GM23338 (cell line): Measurements from ENCODE around the gene UGT1A10. TPM values are rescaled to one million over a fixed set of nuclear protein-coding genes. Genes with fewer than 3 reads are reported as not detected.

Source experiments
- ATAC-seq: fragments of 200-7000 bp; cut with Tn5 transposase; 3 replicates; pipeline ENCODE4 v1.9.1; 2020
- DNase-seq: peaks from one replicate; pipeline ENCODE4 v3.0.0-alpha.2; 2015; ENCODE audit warnings: low spot score
- H2AFZ ChIP-seq: fragments of 200-600 bp; sonication (generic); 2 replicates; pipeline ENCODE4 v1.8.0; 2016; ENCODE audit warnings: antibody characterized with exemption, mild to moderate bottlenecking, moderate library complexity
- H3F3A ChIP-seq: fragments of 200-600 bp; sonication (generic); replicated peaks from 2 replicates; pipeline ENCODE4 v1.8.0; 2017; ENCODE audit warnings: antibody characterized with exemption, mixed run types, low read depth
- H3K27ac ChIP-seq: fragments of 200-600 bp; sonication (generic); 2 replicates; pipeline ENCODE4 v1.6.1; 2016; ENCODE audit warnings: low read depth
- H3K27me3 ChIP-seq: fragments of 200-600 bp; sonication (generic); 2 replicates; pipeline ENCODE4 v1.8.0; 2016; ENCODE audit warnings: mild to moderate bottlenecking, mixed run types, moderate library complexity; ENCODE audit not compliant: insufficient read depth
- H3K36me3 ChIP-seq: fragments of 200-600 bp; sonication (generic); 2 replicates; pipeline ENCODE4 v1.8.0; 2016; ENCODE audit warnings: mild to moderate bottlenecking; ENCODE audit not compliant: insufficient read depth
- H3K4me1 ChIP-seq: fragments of 200-600 bp; sonication (generic); 2 replicates; pipeline ENCODE4 v1.8.0; 2016; ENCODE audit warnings: mild to moderate bottlenecking, moderate library complexity; ENCODE audit not compliant: insufficient read depth
- H3K4me2 ChIP-seq: fragments of 200-600 bp; sonication (generic); 2 replicates; pipeline ENCODE4 v1.7.1; 2017; ENCODE audit warnings: mixed run types
- H3K4me3 ChIP-seq: fragments of 200-600 bp; sonication (generic); 2 replicates; pipeline ENCODE4 v1.6.1; 2016; ENCODE audit warnings: mixed run types
- H3K79me2 ChIP-seq: fragments of 200-600 bp; sonication (generic); replicated peaks from 2 replicates; pipeline ENCODE4 v1.8.0; 2017; ENCODE audit warnings: mild to moderate bottlenecking; ENCODE audit not compliant: insufficient read depth
- H3K9me2 ChIP-seq: fragments of 200-600 bp; sonication (generic); 2 replicates; pipeline ENCODE4 v1.8.0; 2017; ENCODE audit not compliant: insufficient read depth
- H4K20me1 ChIP-seq: fragments of 200-600 bp; sonication (generic); replicated peaks from 2 replicates; pipeline ENCODE4 v1.8.0; 2017; ENCODE audit warnings: mild to moderate bottlenecking; ENCODE audit not compliant: insufficient read depth
- H3K27ac Mint-ChIP-seq: 2 replicates; pipeline ENCODE4 v1.8.0; 2020; ENCODE audit warnings: inconsistent platforms, mild to moderate bottlenecking, moderate library complexity, mixed read lengths
- H3K27me3 Mint-ChIP-seq: 3 replicates; pipeline ENCODE4 v1.8.0; 2022; ENCODE audit warnings: low read depth, mild to moderate bottlenecking, moderate library complexity, mixed read lengths, inconsistent platforms; ENCODE audit not compliant: insufficient read depth, poor library complexity
- H3K36me3 Mint-ChIP-seq: 3 replicates; pipeline ENCODE4 v1.8.0; 2021; ENCODE audit warnings: low read depth, mild to moderate bottlenecking, inconsistent platforms, moderate library complexity, mixed read lengths
- H3K4me1 Mint-ChIP-seq: 3 replicates; pipeline ENCODE4 v1.8.0; 2020; ENCODE audit warnings: mild to moderate bottlenecking, inconsistent platforms, mixed read lengths
- H3K4me3 Mint-ChIP-seq: 3 replicates; pipeline ENCODE4 v1.8.0; 2021; ENCODE audit warnings: moderate library complexity, mild to moderate bottlenecking, inconsistent platforms, mixed read lengths
- H3K9me3 Mint-ChIP-seq: 3 replicates; pipeline ENCODE4 v1.8.0; 2020; ENCODE audit warnings: moderate library complexity, mild to moderate bottlenecking, inconsistent platforms, mixed read lengths
- CREB1 ChIP-seq: fragments of 250-450 bp; sonication (Bioruptor Pico); IDR thresholded peaks from 2 replicates; pipeline ENCODE4 v1.5.0; 2020; ENCODE audit warnings: low read depth, mild to moderate bottlenecking, moderate library complexity
- CTCF ChIP-seq, 2 experiments: fragments of 200-600 bp in 1 of 2; sonication (generic) in 1 of 2; conservative IDR thresholded peaks; 2 replicates each; pipeline versions ENCODE4 v1.5.1 to v1.6.1; 2016 to 2017; ENCODE audit warnings: antibody characterized with exemption in 2 of 2, low read depth in 2 of 2, mild to moderate bottlenecking in 2 of 2, moderate library complexity in 1 of 2
- ETS1 ChIP-seq: IDR thresholded peaks from 2 replicates; pipeline ENCODE4 v1.6.1; 2016; ENCODE audit warnings: antibody characterized with exemption
- EZH2 ChIP-seq: fragments of 200-600 bp; sonication (generic); IDR thresholded peaks from one replicate; pipeline ENCODE4 v1.8.0; 2017; ENCODE audit warnings: antibody characterized with exemption, mild to moderate bottlenecking, low read depth; ENCODE audit not compliant: unreplicated experiment
- POLR2AphosphoS5 ChIP-seq: IDR thresholded peaks from 2 replicates; pipeline ENCODE4 v1.6.1; 2016; ENCODE audit warnings: antibody characterized with exemption, low read depth
- REST ChIP-seq: IDR thresholded peaks from one replicate; pipeline ENCODE4 v1.6.1; 2018; ENCODE audit warnings: antibody characterized with exemption; ENCODE audit not compliant: unreplicated experiment
- STAT1 ChIP-seq: IDR thresholded peaks from one replicate; pipeline ENCODE4 v1.6.1; 2016; ENCODE audit warnings: antibody characterized with exemption; ENCODE audit not compliant: unreplicated experiment
- ZNF114 ChIP-seq: fragments of 250-450 bp; sonication (Bioruptor Pico); IDR thresholded peaks from 2 replicates; pipeline ENCODE4 v1.5.0; 2020; ENCODE audit warnings: mild to moderate bottlenecking, moderate library complexity
- ZNF331 ChIP-seq: fragments of 250-450 bp; sonication (Bioruptor Pico); IDR thresholded peaks from 2 replicates; pipeline ENCODE4 v1.5.0; 2020; ENCODE audit warnings: low read depth, mild to moderate bottlenecking, moderate library complexity
- polyA plus RNA-seq: library from polyadenylated mRNA; unstranded; fragments of >200 nt; fragmentation: Nextera tagmentation; extraction: Ambion mirVana; gene quantifications from 2 replicates; pipeline ENCODE4 v1.2.1, GENCODE V29; 2016
- total RNA-seq: library from RNA; depleted of rRNA; stranded (reverse); fragments of >200 nt; shearing (Covaris generic); gene quantifications from 2 replicates; pipeline ENCODE4 v1.2.3, GENCODE V29; 2014
- TF ChIP-seq, protein P1 (sequence below): fragments of 250-450 bp; sonication (Bioruptor Pico); IDR thresholded peaks from 2 replicates; pipeline ENCODE4 v1.5.0; 2020; ENCODE audit warnings: mild to moderate bottlenecking, moderate library complexity

The UGT1A10 gene
- total and polyA plus RNA-seq, 2 experiments from 2014 or later, result not detected

DNA sequence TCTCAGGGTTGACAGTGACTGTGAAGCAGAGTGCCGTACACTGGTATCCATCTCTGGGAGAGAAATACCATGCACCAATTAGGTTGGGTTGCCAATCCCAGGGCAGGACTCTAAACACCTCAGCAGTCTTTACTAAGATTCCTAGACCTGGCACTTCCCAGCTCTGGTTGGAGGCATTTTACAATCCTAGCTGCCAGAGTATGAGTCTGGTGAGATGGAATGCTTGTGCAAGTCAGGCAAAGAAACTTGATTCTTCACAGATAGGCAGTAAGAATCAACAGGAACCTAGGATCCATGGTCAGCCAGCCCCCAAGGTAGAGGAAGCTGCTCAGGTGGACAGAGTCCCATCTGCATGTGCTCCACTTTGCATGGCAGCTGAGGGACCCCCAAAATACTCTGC, 70.5 kb downstream of the UGT1A10 start:
- Histone ChIP-seq H3K36me3 (no peaks in the 10 kb centered on the region), H3K4me1 (no peaks in the 10 kb centered on the region), H3K9me2 (peaks cover 5% of the 10 kb centered on the region; the same call in 1 of the 2 replicates), H3K79me2 (no peaks in the 10 kb centered on the region), H2AFZ (no peak overlapping the region), H3K4me2 (no peak overlapping the region), H3K27me3 (no peaks in the 10 kb centered on the region), H3K4me3 (no peak overlapping the region), H4K20me1 (no peaks in the 10 kb centered on the region), H3F3A (no peaks in the 10 kb centered on the region), H3K27ac (no peak overlapping the region)
- Mint-ChIP-seq H3K9me3 (no peaks in the 10 kb centered on the region; the same call in 2 of the 3 replicates), H3K27me3 (peaks cover 6% of the 10 kb centered on the region), H3K27ac (no peak overlapping the region), H3K36me3 (no peaks in the 10 kb centered on the region), H3K4me1 (peaks cover 4% of the 10 kb centered on the region; the same call in 1 of the 3 replicates), H3K4me3 (no peak overlapping the region)
- TF ChIP-seq CREB1 (CRISPR knock-in tag), result no peak
- TF ChIP-seq ZNF114 (CRISPR knock-in tag), result no peak
- TF ChIP-seq, protein P1, sequence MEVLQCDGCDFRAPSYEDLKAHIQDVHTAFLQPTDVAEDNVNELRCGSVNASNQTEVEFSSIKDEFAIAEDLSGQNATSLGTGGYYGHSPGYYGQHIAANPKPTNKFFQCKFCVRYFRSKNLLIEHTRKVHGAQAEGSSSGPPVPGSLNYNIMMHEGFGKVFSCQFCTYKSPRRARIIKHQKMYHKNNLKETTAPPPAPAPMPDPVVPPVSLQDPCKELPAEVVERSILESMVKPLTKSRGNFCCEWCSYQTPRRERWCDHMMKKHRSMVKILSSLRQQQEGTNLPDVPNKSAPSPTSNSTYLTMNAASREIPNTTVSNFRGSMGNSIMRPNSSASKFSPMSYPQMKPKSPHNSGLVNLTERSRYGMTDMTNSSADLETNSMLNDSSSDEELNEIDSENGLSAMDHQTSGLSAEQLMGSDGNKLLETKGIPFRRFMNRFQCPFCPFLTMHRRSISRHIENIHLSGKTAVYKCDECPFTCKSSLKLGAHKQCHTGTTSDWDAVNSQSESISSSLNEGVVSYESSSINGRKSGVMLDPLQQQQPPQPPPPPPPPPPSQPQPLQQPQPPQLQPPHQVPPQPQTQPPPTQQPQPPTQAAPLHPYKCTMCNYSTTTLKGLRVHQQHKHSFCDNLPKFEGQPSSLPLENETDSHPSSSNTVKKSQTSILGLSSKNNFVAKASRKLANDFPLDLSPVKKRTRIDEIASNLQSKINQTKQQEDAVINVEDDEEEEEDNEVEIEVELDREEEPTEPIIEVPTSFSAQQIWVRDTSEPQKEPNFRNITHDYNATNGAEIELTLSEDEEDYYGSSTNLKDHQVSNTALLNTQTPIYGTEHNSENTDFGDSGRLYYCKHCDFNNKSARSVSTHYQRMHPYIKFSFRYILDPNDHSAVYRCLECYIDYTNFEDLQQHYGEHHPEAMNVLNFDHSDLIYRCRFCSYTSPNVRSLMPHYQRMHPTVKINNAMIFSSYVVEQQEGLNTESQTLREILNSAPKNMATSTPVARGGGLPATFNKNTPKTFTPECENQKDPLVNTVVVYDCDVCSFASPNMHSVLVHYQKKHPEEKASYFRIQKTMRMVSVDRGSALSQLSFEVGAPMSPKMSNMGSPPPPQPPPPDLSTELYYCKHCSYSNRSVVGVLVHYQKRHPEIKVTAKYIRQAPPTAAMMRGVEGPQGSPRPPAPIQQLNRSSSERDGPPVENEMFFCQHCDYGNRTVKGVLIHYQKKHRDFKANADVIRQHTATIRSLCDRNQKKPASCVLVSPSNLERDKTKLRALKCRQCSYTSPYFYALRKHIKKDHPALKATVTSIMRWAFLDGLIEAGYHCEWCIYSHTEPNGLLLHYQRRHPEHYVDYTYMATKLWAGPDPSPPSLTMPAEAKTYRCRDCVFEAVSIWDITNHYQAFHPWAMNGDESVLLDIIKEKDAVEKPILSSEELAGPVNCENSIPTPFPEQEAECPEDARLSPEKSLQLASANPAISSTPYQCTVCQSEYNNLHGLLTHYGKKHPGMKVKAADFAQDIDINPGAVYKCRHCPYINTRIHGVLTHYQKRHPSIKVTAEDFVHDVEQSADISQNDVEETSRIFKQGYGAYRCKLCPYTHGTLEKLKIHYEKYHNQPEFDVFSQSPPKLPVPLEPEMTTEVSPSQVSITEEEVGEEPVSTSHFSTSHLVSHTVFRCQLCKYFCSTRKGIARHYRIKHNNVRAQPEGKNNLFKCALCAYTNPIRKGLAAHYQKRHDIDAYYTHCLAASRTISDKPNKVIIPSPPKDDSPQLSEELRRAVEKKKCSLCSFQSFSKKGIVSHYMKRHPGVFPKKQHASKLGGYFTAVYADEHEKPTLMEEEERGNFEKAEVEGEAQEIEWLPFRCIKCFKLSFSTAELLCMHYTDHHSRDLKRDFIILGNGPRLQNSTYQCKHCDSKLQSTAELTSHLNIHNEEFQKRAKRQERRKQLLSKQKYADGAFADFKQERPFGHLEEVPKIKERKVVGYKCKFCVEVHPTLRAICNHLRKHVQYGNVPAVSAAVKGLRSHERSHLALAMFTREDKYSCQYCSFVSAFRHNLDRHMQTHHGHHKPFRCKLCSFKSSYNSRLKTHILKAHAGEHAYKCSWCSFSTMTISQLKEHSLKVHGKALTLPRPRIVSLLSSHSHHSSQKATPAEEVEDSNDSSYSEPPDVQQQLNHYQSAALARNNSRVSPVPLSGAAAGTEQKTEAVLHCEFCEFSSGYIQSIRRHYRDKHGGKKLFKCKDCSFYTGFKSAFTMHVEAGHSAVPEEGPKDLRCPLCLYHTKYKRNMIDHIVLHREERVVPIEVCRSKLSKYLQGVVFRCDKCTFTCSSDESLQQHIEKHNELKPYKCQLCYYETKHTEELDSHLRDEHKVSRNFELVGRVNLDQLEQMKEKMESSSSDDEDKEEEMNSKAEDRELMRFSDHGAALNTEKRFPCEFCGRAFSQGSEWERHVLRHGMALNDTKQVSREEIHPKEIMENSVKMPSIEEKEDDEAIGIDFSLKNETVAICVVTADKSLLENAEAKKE, result no peak
- no peak for TF ChIP-seq ZNF331
- TF ChIP-seq REST, result no peak
- no peak for TF ChIP-seq ETS1
- no peak for TF ChIP-seq CTCF (conservative IDR thresholded peaks at IDR 0.05; ENCODE audit: low read depth in 2 of 2)
- no peak for TF ChIP-seq EZH2
- TF ChIP-seq POLR2AphosphoS5, result no peak
- TF ChIP-seq STAT1, result no peak
- DNase-seq, result no peak
- ATAC-seq, result no peak
